Measurements from ENCODE around the gene MCTP2.

MCTP2 gene

DNA sequence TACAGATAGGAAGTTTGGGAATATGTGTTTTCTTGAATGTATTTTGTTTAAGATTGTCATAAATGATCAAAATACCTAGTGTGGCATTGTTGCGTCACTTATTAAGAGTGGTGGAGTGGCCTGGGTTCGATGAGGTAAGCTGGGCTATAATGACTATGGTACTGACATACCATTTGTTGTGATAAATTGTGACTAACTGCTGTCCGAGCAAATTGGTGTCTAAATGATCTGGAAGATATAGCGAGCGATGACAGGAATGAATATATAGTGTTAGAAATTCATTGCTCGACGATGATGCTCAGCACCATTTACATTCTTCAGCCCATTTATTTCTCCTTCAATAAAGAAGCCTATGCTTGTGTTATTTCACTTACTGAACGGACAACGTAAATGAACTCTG lies 123.3 kb downstream of the MCTP2 start:
- DNase-seq = no peak

DNA sequence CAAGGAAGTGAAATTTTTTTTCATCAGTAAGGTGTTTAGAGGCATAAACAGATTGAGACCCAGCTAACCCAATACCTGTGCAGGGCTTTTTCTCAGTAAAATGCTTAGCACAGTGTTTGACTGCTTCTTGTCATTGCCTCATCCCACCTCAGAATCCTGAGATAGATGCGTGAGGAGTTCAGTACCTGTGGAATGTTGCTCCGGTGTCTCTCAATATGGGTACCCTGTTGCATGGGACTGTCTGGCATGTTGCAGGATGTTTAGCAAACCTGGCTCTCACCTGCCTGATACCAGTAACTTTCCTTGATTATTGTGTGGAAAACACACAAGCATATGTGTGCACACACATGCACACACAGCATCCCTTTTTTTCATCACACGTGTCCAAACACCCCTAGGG lies 128.4 kb downstream of the MCTP2 start:
- no peak for DNase-seq

GRCh38 chr15:94360251-94360685 lies 128.9 kb downstream of the MCTP2 start:
- no peak for DNase-seq

DNA sequence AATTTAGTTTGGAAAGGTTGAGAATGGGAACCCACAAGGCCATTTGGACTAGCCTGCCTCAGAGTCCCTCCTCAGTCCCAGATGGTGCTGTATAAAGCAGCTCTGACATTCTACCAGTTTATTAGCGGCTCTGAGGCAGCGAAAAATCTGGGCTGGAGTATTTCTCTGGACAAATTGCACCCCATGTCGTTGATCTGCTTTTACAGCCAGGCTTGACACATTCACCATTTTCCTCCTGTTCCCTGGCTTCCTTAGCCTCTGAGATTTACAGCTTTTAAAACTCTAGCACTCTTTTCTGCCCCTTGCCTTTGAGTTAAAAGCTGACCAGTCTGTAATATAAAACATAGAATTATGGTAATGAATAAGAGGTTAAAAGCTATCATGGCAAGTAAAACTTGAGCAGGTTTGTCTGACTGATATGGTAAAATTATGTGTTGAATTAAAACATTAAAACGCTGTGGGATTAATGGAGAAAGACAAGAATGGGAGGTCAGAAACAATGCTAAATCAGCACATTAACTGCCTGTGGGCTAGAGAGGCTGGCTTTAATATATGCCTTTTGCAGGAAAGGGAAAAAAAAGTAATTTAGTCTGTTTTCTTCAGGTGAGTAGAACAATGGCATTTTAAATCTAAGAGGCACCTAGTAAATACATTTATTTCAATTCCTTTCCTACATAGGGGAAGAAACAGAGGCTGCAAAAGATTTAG lies 131.2 kb downstream of the MCTP2 start:
- DNase-seq = no peak

- no peak for DNase-seq
These were observed 132.0 kb downstream of the MCTP2 start for GRCh38 chr15:94363382-94363781.

GRCh38 chr15:94366781-94367180 lies 135.4 kb downstream of the MCTP2 start:
- no peak for DNase-seq

DNA sequence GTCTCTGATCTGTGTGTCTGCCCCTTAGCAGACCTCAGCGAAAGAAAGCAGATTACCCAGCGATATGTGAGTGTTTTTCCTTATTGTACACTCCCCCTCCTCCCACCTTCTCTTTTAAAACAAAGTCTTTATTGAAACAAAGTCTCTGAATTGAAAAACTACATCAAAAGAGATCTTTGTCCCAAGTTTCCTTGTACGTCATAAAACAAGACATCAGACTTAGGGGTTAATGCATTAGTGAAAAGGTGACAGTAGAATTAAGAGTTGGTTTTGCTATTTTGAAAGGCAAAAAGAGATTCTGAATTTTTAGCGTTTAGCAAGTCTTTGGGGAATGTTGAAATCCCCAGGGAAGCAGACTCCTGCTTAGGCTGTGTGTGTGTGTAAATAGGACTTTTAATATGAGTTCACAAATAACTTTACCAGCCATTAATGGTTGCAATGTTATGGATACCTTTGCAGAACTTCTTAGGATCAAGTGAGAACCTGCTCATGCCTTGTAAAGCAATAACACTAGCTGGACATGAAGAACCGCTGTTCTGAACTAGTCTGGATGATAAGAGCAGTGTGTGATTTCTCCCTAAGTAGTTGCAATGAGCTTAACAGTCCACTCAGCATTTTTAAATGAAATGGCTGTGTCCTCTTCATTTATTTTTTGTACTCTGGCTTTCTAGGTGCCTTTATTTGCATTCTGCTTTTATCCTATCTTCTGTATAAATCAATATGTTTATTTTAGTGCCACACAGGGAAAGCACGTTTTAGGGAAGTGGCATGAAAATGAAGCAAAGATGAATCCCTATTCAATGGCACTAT lies 136.6 kb downstream of the MCTP2 start:
- DNase-seq = no peak

DNA sequence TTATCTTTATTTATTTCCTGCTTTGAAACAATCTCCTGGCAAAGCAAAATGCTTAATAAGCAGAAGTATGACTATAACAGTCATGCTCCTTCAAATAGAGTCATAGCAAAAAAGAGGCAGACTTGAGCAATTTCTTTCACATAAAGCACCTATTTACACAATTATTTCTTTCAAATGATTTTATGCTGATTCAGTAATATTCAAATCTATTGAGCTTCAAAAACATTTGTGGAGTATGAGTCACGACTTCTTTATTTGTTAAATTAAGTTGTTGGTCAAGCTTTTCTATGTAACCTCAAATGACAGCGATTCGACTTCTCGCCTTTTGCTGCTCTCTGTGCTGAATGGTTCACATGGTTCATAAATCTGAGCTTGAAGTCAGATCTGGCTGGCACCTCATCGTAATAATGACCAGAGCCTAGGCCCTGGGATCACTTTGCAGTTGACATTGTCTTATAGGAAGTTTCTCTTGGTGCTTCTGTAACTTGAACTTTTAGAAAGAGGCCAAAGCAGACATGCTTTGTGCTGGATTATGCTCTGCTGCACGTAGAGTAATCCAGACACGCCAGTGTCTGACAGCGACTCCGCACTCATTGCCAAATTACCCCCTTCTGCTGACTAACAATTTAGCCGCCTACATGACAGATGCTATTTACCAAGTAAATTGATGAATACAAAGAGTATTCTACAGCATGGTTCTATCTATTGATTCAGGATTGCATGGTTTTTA lies 139.0 kb downstream of the MCTP2 start:
- no peak for DNase-seq

- DNase-seq = no peak
These were observed 139.6 kb downstream of the MCTP2 start for GRCh38 chr15:94370936-94371285.

DNA sequence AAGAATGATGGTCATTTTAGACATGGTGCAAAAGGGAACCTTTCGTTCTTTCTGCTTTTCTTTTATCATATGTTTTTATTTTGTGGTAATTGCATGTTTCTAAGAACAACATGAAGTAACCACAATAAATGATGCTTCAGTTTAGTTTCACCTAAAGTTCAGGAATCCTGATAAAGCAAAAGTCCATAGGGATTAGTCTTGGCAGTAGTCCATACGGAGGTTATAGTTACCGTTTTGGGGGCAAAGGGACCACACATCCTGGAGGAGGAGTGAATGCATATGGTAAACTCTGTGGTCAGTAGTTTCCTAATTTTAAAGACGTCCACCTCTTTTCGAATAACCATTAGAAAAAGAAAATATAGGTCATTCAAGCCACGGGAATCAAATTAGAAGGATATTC lies 141.5 kb downstream of the MCTP2 start:
- no peak for DNase-seq

DNA sequence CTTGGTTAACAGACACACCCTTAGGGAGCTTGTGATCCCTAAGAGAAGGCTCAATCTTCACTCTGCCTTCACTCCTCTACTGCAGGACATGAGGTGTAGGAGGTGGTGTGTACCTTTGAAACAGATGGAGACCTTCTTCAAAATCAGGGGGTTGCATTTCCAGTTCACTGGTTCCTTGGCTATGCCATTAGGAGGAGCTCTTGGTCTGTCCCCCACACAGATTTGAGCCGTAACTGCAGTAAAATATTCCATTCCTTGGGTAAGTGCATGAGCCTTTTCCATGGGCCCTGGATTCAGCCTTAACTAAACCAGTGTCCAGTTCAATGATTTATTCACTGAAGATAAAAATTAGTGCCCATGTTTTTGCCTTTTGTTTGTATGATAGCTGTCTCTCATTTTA lies 144.6 kb downstream of the MCTP2 start:
- DNase-seq = no peak

- DNase-seq = no peak
These were observed 148.6 kb downstream of the MCTP2 start for GRCh38 chr15:94379986-94380385.

DNA sequence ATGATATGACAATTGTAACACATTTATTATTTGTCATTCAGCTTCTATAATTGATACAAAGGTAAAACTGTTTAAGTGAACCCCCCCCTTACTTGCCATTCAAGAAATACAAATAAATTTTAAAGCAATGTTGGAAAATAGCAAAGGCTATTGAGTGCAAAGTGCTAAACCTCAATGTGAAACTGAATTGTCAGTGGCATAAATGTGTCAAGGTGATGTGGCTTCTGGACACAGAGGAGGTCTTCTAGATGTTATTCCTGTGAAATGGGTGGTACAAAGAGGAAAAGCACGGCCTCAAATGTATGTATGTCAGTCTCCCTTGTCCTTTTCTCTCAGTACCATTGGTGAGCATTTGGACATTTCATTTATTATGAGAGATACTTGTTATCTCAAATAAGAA lies 149.4 kb downstream of the MCTP2 start:
- DNase-seq = no peak

DNA sequence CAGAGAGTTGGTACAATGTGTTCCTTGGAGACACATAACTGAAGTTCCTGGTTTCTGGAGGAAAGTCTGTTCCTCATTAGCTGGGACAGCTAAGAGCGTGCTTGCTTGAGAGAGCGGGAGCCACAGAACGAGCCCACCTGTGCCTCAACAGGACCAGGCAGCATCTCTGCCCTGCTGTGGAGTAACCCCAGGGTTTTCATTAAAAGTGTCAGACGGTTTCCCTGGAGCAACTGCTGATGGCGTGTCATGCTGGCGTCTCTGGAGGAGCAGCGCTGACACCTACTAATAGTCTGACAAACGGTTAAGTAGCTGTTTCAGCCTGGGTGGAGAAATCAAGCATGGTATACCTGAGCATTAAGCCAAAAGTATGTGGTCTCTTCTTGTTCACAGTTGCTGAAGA lies 150.0 kb downstream of the MCTP2 start:
- DNase-seq = no peak

GRCh38 chr15:94383041-94383440 lies 151.7 kb downstream of the MCTP2 start:
- DNase-seq = no peak

DNA sequence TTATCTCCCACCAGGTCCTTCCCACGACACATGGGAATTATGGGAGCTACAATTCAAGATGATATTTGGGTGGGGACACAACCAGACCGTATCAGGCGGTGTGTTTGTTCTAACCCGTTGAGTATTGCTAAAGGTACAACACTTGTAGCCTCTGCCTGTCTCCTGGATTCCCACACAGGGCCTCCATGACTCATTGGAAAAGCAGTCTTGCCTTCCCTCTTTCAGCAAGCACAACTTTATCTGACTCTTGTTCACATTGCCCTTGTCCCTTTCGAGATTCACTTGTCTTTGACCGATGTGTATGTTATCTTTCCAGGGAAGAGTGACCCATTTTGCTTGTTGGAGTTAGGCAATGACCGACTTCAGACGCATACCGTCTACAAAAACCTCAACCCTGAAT lies 152.3 kb downstream of the MCTP2 start:
- DNase-seq = no peak

- DNase-seq = no peak
These were observed 154.1 kb downstream of the MCTP2 start for GRCh38 chr15:94385441-94385840.

- DNase-seq = no peak
These were observed 155.0 kb downstream of the MCTP2 start for GRCh38 chr15:94386351-94386750.

DNA sequence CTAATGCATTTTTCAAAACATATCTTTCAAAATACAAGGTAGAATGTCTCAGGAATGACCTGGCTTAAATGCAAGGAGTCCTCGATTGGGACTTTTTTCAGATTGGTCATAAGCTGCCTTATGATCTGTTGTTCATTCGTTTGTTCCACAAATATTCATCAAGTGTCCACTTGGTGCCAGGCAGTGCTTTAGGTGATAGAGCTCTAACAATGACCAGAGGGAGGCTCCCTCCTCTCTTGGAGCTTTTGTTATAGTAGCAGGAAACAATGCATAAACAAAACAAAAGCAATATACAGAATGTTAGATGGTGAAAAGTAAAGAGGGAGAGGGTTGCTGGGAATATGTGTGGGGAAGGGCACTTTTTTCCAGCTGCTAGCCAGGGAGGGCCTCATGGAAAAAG lies 156.1 kb downstream of the MCTP2 start:
- no peak for DNase-seq

DNA sequence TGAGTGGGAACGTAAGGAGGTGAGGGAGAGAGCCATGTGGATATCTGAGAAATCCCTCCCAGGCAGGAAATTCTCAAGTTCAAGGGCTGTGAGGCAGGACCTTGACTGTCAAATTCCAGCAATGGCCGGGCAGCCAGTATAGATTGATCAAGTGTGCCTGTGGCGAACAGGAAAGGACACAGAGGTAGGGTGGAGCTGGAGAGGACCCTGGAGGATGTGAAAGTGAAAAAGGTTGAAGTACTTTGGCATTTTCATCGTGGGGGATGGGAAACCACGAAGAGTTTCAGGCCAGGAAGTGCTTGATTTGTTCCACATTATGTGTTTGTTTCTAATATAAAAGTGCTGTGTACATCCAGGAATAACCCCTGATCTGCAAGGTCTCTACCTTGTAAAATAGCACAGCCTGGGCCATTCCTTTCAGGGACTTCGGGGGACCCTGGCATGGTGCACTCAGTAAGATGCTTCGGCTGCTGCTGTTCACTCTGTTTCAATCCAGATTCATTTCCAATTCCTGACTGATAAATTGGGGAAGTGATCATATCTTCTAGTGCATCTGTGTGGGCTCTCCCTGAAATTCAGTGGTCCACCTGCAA lies 156.6 kb downstream of the MCTP2 start:
- no peak for DNase-seq

DNA sequence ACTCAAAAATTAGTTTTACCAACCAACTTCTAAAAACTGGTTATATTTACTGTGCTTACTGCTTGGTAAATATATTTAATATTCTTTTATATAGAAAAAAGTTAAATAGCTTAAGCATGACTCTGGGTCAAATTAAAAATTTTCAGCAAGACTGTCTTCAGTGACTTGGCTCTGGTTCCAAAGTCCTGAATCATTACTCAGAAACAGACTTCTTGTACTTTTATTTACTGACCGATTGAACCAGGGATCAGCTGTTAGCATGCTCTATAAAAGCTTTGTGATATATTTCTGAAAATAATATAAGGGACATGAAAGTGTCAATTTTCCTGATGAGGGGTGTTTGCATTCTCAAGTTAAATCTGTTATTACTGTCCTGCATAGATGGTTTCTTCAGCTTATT lies 164.3 kb downstream of the MCTP2 start:
- peak; percentile 13 for DNase-seq

GRCh38 chr15:94397337-94397736 lies 166.0 kb downstream of the MCTP2 start:
- DNase-seq = no peak

DNA sequence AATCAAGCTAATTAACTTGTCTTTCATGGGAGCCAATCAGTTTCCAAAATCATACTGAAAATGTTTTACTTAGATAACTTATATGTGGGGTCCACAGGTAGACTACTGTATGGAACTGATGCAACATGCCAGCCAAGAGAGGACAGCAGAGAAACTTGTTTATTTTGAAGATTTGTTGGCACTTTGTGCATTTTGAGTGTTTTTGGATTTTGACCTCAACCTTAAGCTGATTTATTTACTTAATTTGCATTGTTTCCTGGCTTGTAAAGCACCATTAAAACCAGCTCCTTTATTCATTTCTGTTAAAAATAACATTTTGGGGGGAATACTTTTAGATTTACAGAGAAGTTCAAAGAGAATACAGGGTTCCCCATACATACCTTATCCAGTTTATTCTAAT lies 166.6 kb downstream of the MCTP2 start:
- no peak for DNase-seq

Data from NCI-H226 (cell line).